HG02852 (cell line): ENCODE results near the gene CMTM7.
A peak's percentile ranks its signal among the peaks of the same experiment; 100 is the strongest.
"Not testable (repeated sequence)": the region's sequence is repeated elsewhere in the genome, so short reads cannot be mapped to it uniquely, and the experiment has no call there.

Experiments used
- ATAC-seq: cut with Tn5 transposase; IDR thresholded peaks from one replicate; pipeline ENCODE4 v1.9.1; 2021; ENCODE audit warnings: mild to moderate bottlenecking, moderate library complexity; ENCODE audit not compliant: unreplicated experiment

The CMTM7 gene

DNA sequence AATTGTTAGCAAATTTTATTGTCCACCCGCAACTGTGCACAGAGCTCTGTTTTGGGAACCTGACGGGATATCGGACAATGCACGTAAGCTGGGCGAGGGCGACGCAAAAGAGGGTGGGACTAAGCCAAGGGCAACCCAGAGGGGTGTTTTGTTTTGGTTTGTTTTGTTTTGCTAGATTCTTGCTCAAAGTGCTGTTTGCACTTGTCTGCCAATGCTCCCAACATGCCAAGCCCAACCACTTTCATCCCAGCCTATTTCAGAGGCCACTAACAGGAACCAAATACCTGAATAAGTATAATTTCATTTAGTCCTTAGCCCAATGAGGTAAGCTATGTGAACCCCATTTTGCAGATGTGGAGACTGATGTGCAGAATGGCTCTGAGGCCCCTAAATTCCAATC lies 9.7 kb upstream of the CMTM7 start:
- ATAC-seq, result no peak

GRCh38 chr3:32383136-32383711 lies 8.4 kb upstream of the CMTM7 start:
- ATAC-seq, result no peak

DNA sequence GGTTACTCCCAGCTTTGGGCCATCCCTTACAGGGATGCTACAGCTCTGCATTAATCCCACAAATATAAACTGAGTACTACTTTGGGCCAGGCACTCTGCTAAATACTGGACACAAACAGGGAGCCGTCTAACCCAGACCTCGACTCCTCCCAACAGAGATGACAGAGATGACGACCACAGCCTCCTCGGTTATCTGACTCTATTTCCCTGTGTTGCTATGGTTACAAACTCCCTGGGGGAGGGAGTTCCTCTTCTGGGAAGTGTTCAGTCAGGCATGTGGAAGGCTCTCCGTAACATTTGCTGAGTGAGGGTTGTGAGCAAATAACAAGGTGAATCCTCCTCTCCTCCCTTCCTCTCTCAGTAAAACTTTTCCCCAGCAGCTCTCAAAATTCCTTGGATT lies 6.7 kb upstream of the CMTM7 start:
- no peak for ATAC-seq

GRCh38 chr3:32387512-32387911 lies 4.1 kb upstream of the CMTM7 start:
- no peak for ATAC-seq

- ATAC-seq, result not testable (repeated sequence)
These were observed 2.1 kb upstream of the CMTM7 start for GRCh38 chr3:32389577-32389976.

DNA sequence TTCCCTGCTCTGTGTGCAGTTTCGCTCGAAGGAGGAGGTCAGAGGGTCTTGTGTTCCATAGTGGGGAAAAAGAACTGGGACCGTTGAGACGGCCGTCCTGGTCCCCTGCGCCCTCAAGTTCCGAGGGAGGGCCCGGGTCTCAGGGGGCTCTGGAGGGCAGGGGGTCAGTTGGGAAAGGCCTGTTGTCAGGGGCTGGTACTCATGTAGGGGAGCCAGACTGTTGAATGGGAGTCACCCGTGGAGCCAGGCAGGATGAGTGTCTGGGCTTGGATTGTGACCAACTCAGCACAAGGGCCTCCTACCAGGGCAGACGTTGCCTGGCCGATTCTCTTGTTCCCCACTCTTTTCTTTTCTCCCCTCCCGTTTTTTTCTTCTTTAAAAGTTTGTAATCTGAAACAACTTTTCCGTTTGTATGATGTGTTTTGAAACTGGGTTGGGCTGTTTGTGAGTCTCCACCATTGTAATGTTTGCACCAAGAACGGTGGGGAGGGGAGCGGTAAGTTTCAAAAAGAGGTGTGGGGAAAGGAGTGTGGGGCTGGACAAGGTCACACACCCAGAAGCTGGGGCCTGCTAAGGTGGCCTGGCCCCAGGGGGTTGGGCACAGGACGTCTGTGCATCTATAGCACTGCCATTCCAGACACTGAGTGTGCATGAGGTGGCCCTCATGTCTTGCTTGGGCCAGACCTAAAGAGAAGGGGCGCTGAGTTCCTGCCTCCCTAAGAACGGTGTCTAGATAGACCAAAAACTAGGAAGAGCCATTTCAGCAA lies 1.1 kb downstream of the CMTM7 start:
- ATAC-seq, result no peak

GRCh38 chr3:32395496-32395895 lies 3.8 kb downstream of the CMTM7 start:
- no peak for ATAC-seq

DNA sequence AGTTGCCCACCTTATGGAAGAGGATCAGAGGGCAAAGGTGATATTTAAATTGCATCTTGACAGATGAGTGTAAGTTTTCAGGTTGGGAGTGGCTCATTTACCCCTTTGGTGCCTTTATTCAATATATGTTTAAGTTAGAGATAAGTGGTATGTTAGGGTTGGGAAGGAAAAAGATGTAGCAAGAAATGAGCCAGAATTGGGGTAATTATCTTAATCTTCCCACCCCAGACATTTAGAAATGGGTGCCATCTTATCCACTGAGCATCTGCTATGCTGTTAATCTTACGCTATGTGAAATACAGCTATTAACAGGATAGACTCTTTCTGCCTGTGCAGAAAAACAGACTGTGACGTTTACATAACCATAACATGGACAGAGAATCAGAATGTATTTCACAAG lies 6.3 kb downstream of the CMTM7 start:
- no peak for ATAC-seq

DNA sequence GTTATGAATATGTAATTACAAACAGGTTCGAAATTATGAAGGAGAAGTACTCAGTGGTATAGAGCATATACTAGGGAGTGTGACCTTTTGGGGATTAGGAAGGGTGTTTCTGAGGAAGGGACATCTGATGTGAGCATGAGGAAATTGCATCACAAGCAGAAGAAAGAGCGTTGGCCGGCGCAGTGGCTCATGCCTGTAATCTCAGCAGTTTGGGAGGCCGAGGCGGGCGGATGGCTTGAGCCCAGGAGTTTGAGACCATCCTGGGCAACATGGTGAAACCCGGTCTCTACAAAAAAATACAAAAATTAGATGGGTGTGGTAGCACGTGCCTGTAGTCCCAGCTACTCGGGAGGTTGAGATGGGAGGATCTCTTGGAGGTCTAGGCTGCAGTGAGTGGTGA lies 6.9 kb downstream of the CMTM7 start:
- ATAC-seq, result no peak

DNA sequence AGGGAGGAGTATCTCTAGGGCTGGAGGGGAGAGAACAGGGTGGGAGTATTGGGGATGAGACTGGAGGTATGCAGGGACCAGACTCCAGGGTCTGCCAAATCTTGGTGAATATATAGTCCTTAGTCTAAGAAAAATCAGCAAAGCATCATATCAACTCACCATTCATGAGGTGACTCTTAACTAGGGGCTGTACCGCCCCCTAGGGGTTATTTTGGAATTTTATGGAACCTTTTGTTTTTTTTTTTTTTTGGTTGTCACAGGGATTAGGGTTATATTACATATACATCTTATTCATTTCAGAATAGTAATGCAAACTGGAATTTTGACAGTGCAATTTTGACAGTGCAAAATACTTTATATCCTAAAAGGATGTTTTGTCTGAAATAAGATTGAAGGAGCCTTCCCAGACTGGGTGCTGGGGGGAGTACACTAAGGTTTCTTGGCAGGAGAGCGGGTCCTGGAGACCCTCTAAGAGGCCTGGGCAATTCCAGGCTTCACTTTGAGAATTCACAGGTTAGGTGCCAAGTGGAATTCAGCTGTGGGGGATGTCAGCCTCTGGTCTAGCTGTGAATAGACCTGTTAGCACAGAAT lies 7.5 kb downstream of the CMTM7 start:
- no peak for ATAC-seq

DNA sequence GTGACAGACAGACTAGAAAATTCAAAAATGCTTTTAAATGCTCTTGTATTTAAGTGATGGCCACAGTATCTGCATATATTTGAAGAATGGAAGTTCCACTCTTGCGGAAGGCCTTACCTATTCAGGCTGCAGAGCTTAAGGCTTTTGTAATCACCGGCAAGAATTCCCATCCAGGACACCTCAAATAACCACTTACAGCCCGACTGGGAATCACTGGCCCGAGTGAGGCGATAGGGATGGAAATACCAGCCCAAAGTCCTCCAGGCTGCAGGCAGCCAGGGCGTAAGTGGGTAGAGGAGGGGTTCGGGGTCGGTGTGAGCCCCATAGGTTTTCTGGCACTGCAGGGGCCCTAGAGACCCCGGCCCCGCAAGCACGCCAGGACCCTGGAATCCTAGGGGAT lies 9.5 kb downstream of the CMTM7 start:
- ATAC-seq, result no peak

DNA sequence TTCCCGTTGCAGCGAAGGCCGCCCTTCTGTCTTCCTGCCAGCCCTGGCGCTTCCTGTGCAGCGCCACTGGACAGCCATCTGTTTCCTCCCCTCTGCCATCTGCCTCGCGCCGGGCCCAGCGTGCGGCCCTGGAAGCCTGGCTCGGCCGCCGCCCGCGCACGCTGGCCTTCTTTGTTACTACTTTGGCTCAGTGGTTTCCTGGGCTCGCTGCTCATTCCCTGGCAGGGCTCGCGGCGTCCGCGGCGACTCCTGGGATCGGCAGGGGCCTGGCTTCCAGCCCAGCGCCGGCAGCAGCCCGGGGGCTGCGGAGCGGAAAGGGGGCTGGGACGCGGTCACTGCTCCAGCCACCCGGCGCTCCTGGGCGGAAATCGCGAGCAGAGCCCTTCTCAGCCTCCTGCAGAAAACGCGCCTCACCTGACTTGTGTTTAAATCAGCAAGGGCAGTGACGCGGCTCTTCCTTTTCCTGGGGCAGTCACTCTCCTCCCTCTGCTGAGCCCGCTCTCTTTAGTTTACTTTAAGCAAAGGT lies 10.0 kb downstream of the CMTM7 start:
- ATAC-seq, result peak; percentile 77

DNA sequence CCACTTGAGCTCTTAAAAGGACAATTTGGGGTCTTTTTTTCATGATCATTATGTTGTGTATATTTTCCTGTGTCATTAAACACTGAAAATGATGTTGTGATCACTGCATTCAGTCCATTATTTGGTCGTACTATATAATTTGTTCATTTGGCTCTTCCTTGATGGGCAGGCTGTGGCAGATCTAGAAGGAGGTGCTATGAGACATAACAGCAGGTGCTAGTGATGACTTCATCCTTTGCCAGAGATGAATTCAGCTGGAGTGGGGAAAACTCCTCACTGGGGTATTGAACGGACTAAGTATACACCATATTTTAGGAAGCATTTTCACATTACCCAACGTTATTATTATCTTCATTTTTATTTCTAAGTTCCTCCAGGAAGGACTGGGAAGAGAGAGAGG lies 12.0 kb downstream of the CMTM7 start:
- no peak for ATAC-seq

DNA sequence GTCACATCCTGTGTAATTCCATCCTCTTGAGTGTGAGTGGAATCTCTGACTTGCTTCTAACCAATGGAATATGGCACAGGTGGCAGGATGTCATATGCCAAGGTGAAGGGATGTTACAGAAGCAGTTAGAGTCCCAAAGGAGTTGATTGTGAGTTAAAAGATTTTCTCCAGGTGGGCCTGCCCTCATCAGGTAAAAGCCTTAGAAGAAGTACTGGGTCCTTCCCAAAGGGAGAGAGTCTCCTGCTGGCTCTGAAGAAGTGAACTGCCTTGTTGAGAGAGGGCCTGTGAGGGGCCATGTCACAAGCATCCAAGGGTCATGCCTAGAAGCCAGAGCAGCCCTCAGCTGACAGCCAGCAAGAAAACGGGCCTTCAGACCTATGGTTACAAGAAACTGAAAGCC lies 13.1 kb downstream of the CMTM7 start:
- no peak for ATAC-seq

DNA sequence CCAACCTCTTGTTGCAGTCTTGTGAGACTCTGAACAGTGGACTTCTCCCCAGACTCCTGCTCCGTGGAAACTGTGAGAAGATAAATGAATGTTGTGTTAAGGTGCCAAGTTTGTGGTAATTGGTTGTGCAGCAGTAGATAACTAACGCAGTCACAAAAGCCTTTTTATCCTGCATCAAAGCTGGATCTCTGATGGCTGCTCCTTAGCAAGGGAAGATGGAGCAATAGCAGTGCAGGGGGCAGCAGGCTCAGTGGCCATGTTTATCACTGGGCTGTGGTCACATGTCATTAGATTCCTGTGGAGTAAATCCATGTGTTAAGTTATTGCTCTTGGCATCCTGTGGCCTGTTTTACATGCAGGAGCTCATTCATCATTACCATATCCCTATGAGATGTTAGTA lies 13.5 kb downstream of the CMTM7 start:
- ATAC-seq, result no peak

DNA sequence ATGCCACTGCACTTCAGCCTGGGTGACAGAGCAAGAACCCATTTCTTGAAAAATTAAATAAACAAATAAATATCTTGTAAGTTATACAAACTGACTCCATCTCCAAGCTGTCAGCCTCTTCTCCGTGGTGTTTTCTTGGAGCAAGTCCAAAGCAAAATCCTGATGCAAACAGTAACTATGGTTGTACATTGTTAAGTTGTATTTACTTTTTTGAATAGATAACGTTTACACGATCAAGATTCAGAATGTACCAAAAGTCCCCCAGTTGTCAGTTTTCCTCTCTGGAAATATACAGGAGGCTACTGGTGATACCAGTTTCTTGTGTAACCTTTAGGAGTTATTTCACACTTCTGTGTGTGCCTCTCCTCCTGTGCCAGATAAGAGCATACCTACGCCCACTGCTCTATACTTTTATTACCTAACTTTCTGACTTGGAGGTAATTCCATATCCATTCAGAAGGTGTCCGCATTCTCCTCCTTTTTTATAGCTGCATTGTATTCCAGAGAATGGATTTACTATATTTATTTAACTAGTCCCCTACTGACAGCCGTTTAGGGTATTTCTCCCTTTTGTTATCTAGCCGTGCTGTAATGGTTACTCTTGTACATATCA lies 14.2 kb downstream of the CMTM7 start:
- no peak for ATAC-seq

GRCh38 chr3:32406486-32407408 lies 15.1 kb downstream of the CMTM7 start:
- ATAC-seq, result no peak

GRCh38 chr3:32410367-32411246 lies 19.0 kb downstream of the CMTM7 start:
- no peak for ATAC-seq

DNA sequence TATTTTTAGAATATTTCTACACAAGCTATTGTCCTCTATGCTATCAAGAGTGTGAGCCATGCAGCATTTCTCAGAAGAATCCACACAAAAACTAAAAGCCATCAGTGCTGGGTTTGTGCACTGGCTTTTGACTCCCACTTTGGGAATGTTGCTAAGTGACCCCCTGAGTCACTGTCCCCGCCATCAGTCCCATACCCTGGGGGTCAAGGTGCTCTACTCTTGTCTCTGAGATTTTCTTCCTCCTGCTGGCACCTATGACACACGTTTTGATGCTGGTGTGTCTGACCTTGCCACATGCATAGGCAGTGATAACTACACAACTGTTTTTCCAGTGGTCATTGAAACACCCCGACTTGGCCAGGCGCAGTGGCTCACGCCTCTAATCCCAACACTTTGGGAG lies 19.8 kb downstream of the CMTM7 start:
- no peak for ATAC-seq

GRCh38 chr3:32412887-32413286 lies 21.2 kb downstream of the CMTM7 start:
- no peak for ATAC-seq
